Stimulated activated CD8-positive, alpha-beta memory T cell treated with anti-CD3 and anti-CD28 coated beads, Interleukin-7, amount 100 ng/mL, for 48 hours (primary cell): ENCODE data around the gene MATCAP1.
A peak's percentile ranks its signal among the peaks of the same experiment; 100 is the strongest.

ENCODE experiments used
- DNase-seq, 2 donors: peaks; one replicate each; pipeline ENCODE4 v3.0.0-alpha.2; 2020; ENCODE audit warnings: low read depth in 1 of 2; ENCODE audit errors: extremely low read depth in 1 of 2

MATCAP1 gene

DNA sequence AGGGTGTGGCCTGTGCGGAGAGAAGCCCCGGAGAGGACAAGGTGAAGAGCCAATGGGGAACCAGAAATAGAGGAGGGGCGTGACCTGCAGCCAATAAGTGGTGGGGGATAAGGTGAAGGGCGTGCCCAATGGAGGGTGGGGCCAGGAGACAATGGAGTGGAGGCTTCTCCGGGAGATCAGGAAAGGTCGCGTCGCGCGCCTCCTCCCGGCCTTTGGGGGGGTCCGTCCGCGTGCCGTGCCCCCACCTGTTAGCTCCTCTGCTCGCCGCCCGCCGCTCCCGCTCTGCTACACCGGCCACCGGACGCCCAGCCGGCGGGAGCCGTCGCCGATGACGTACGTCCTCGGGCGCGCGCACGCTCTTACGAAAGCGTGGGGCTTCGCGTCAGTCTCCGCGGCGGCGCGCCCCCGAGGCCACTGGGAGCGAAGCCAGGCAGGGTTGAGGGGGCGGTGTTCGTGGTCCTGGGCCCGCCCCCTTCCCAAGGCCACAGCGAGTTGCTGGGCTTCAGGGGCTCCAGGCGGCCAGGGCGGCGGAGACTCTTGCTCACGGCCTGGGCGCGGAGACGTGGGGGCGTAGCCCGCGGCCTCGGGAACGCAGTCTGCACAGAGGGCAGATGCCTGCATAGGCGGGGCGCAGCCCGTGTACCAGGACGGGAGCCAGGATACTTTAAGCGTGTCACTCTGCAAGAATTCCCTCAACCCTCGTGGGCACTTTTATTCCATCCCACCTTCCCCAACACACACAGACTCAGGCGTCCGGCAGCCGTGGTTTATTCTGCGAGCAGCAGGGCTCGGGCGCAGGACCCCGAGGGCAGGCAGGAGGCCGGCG is at the start of gene MATCAP1:
Gene MATCAP1, minus strand, starts transcription at position 337 of the 826 bp plus-strand sequence. CDS start 3,353 bp downstream, outside the sequence.
- DNase-seq, result peak; percentile 81 to 95

DNA sequence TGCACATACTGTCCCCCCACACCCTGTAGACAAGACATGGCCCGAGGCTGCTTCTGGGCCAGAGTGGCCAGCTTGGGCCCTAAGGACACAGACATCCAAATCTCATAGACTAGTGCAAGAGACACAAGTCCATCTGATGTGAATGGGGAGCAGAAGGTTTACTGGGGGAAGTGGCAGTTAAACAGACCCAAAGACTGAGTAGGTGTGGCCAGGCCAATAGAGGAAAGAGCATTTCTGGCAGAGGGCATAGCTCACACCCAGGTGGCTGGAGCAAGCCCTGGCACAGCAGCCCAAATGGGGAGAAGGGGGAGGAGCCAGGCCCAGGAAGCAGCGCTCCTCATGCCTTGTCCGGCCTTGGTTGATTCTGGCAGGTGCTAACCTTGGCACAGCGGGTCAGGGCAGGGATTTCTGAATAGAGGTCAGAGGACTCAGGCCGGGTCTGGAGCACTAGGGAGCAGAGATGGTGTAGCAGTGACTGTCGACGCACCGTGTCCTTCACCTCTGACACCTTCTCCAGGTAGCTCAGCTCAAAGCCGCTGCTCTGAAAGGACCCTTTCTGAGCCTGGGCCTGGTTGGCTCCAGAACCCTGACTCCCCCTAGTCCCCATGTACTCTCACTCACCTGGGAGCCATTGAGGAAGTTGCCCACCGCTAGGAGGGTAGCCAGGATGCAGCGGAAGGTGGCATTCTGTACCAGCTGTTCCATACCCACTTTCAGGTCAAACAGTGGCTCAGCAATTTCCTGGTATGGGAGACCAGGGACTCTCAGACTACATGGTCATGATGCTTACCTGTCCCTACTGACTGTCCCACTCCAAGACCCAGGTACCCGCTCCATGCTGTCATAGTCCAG is 47.3 kb upstream of the MATCAP1 start:
- DNase-seq, result no peak

- DNase-seq, result no peak
Measured at GRCh38 chr16:67229906-67230808, 46.4 kb upstream of the MATCAP1 start.

GRCh38 chr16:67228905-67229304 is 45.1 kb upstream of the MATCAP1 start:
- no peak for DNase-seq

DNA sequence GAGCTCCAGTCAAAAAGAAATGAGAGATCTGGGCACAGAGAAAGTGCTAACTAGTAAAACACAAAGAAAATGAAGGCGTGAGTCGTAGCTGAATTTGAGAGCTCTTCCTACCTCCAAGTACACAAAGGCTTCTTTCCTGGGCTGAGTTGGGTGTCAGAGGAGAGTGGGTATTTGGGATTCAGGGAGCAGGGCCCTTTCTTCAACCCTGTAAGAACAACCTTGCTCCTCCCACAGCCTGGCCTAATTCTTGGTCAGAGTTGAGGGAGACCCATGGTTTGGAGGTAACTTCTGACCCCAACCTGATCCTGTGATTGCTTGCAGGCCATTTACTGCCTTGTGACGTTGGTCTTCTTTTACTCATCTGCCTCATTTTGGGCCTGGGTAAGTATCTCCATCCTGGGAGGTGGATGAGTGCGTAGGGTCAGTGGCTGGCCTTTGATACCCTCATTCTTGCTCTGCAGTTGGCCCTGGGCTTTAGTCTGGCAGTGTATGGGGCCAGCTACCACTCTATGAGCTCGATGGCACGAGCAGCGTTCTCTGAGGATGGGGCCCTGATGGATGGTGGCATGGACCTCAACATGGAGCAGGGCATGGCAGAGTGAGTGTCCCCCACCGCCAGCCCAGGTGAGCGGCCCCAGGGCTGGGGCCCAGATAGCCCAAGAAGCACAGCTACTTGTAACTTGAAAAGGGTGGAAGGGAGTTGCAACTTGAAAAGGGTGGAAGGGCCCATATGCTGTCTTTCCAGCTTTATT is 44.4 kb upstream of the MATCAP1 start:
- DNase-seq, result no peak

DNA sequence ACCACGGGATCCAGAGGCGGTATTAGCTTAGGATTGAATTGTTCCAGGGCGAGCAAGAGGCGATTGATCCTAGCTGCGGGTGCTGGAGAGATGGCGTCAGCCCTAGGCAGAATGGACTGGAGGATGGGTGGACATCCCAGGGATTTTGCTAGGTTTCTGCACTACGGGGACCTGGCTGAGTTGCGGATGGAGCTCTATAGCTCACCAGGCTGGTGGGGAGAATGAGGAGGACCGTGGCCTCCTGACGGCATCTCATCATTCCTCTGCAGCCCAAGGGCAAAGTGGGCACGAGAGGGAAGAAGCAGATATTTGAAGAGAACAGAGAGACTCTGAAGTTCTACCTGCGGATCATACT is 43.8 kb upstream of the MATCAP1 start:
- no peak for DNase-seq

DNA sequence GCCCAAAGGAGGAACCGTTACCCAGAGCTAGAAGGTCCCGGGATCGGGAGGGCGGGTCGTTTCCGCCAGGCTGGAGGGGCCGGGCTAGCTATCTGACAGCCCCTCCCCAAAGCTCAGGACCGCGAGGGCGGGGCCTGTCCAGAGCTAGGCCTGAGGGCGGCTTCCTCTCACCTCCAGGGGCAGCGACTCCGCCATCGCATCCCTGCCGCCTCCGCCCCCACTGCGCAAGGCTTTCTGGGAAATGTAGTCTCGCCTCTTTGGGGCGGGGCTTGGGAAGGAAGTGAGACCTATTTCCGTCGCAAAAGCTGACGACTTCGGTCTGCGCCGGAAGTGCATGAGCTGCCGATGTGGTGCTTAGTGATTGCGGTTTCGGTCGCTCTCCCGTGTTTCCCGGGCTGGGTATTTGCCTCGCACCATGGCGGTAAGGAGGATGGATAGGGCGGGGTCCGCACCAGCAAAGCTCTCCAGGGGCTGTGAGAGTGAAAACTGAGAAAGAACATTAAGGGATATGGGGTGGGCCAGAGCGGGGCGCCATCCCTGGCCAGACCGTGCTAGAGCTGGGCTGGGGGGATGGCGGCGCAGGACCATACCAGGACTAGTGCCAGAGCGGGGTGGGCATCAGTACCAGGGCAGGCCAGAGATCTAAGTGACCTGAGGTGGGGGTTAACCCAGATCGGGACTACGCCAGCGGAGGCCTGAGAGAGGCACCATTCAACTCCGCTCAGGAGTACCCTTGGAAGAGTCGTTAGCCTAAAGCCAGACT is 43.2 kb upstream of the MATCAP1 start, which contains the start of gene TMEM208:
Gene TMEM208, plus strand, starts transcription at position 327 of the 763 bp plus-strand sequence. Its CDS starts 89 bp downstream, at position 416.
- peak; percentile 97 to 99 for DNase-seq

DNA sequence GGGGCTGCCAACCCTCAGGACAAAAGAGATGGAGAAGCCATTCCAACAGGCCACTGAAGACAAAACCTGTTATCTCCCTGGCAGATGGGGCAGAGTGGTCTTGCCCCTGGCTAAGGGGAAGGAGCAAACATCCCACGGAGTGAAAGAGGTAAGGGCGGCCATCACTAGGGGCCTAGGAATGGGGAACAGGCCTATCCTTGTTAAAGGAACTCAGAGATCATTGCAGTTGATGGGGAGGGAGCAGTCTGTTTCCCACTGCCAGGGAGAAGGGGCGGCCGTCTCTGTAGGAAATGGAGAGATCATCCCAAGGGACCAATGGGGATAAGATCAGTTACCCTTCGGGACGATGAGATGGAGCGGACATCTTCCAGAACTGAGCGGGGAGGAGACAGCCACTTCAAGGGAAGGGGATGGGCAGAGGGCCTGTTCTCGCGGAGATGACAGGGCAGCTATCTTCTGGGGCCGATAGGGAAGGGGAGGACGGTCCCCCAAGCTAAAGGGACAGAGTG is 42.6 kb upstream of the MATCAP1 start:
- DNase-seq, result no peak

DNA sequence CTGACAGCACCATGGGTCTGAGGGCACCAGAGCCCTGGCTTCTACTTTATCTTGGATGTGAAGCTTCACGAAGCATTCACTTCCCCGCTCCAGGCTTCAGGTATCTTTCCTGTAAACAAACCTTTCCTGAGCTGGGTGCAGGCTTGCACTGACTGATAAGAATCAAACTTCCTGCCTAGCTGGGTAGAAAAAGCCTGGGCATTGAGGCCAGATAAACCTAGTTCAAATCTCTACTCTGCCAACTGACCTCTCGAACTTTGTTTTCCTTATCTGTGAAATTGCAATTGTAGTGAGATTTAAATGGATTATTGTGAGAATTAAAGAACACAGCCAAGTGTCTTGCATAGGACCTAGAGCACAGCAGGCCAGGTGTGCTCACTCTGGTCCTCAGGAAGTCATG is 40.2 kb upstream of the MATCAP1 start:
- no peak for DNase-seq

DNA sequence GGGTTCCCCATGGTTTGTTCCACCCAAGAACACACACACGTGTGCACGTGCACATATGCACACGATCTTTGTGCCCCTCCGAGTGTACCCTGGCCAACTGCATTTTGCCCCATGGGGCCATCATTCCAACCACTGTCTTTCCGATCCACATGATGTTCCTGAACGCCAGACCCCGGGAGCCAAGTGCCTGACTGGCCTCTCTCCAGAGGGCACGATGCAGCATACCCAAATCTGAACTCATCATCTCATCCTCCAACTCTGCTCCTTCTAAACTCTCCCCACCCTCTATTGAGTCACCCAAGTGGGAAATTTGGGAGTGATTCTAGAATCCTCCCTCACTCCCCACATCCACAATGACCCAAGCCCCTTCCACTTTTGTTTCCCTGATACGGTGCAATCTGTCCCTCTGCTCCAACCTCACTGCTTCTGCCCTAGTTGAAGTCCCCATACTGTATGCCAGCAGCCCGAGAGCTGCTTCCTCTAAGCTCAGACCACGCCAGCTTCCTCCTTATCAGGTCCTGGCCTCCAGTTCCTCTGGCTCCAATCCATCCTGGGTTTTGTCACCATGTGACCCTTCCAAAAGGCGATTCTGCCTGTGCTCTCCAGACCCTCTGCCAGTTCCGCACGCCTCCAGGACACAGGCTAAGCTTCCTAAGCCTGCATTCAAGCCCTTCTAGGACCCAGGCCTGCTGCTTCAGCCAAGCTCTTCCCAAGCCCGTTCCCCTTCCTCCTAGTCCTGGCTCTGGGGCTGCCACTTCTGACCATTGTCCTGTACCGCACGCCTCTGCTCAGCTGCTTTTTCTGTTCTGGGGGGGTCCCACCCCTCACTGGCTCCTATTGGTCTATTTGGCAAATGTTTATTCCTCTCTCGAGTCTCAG is 33.1 kb upstream of the MATCAP1 start:
- DNase-seq, result no peak

GRCh38 chr16:67215706-67216105 is 31.9 kb upstream of the MATCAP1 start:
- DNase-seq, result no peak

- DNase-seq, result no peak
Measured at GRCh38 chr16:67213197-67214019, 29.6 kb upstream of the MATCAP1 start.

GRCh38 chr16:67212766-67213165 is 29.0 kb upstream of the MATCAP1 start:
- no peak for DNase-seq

DNA sequence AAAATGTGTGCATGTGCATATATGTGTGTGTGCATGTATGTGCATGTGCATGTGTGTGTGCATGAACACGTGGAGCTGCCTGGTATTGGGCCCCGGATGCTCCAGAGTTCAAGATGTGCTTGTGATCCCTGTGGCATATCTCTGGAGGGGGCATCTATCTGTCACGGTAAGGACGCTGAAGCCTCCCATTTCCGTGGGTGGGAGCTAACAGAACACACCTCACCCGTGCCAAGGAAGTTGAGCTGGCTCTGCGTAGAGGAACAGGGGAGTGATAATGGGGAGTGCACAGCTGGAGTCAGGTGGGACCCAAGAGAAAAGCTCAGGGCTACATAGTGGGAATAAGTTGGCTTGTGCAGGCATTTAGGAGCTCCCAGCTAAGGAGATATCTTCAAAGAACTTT is 27.9 kb upstream of the MATCAP1 start:
- DNase-seq, result no peak

GRCh38 chr16:67210069-67210937 is 26.5 kb upstream of the MATCAP1 start:
- no peak for DNase-seq

GRCh38 chr16:67209565-67209964 is 25.8 kb upstream of the MATCAP1 start:
- DNase-seq, result no peak
